H1 (cell line): ENCODE data around the gene BRD3OS. TPM values are rescaled to one million over a fixed set of nuclear protein-coding genes. Genes with fewer than 3 reads are reported as not detected.

ENCODE experiments used
- BACH1 ChIP-seq: IDR thresholded peaks from 2 replicates; pipeline ENCODE4 v1.6.1; 2012; ENCODE audit warnings: low read length, improper control_type of control experiment
- EZH2 ChIP-seq: fragments of 200-600 bp; sonication (generic); IDR thresholded peaks from 2 replicates; pipeline ENCODE4 v1.7.1; 2012; ENCODE audit warnings: low read depth, mild to moderate bottlenecking, moderate library complexity, low read length, inconsistent platforms; ENCODE audit not compliant: severe bottlenecking
- SIRT6 ChIP-seq: IDR thresholded peaks from one replicate; pipeline ENCODE4 v1.7.1; 2012; ENCODE audit warnings: low read length, inconsistent platforms
- SP1 ChIP-seq: IDR thresholded peaks from 2 replicates; pipeline ENCODE4 v1.6.1; 2011; ENCODE audit warnings: low read depth, low read length
- ZNF274 ChIP-seq: IDR thresholded peaks from 2 replicates; pipeline ENCODE4 v1.7.0; 2012; ENCODE audit warnings: low read length, borderline replicate concordance; ENCODE audit errors: extremely low read depth
- polyA plus RNA-seq, 7 experiments: library from polyadenylated mRNA; depleted of rRNA in 3 of 7; stranded (reverse) in 5 of 7; unstranded in 2 of 7; fragments of >200 nt in 5 of 7; fragments of 200-250 nt in 2 of 7; gene quantifications; 1 replicate in 5 of 7; 2 replicates in 1 of 7; 4 replicates in 1 of 7; pipeline versions ENCODE4 v1.2.1 to v1.2.3, GENCODE V29; 2011 to 2013; ENCODE audit warnings: missing spikeins in 2 of 7, mixed read lengths in 2 of 7
- total RNA-seq: library from RNA; stranded (reverse); fragmentation: NEBNext Ultra II Directional; extraction: Animal tissue kit (Norgen Biotek cat#: 25700); gene quantifications from 2 replicates; pipeline ENCODE4 v1.2.1, GENCODE V29; 2021
- TF ChIP-seq, protein P1 (sequence below): fragments of 300-600 bp; sonication (generic); IDR thresholded peaks from 2 replicates; pipeline ENCODE4 v1.7.1; 2012; ENCODE audit warnings: low read length, moderate library complexity, mild to moderate bottlenecking, inconsistent platforms; ENCODE audit not compliant: insufficient replicate concordance

BRD3OS gene
- total and polyA plus RNA-seq, 2 of the 8 experiments (the other 6 are each of a cell fraction or from before 2014, with no cell fraction given): 12.7 to 20.2 TPM

DNA sequence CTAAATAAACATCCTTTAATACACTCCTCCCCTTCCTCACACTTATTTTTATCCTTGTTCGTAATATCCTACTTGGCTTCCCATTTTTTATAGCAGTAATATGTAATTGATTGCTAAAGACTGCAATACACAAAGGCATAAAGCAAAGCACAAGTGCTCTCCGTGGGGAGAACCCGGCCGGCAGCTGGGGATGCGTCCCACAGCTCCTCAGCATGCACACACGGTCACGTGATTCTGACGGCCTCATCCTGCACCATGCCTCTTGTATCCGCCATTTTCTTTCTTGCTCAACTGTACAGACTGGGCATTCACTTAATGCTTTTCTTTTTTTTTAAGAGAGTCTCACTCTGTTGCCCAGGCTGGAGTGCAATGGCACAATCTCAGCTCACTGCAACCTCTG lies 2.8 kb downstream of the BRD3OS start (continued):
- TF ChIP-seq, protein P1, sequence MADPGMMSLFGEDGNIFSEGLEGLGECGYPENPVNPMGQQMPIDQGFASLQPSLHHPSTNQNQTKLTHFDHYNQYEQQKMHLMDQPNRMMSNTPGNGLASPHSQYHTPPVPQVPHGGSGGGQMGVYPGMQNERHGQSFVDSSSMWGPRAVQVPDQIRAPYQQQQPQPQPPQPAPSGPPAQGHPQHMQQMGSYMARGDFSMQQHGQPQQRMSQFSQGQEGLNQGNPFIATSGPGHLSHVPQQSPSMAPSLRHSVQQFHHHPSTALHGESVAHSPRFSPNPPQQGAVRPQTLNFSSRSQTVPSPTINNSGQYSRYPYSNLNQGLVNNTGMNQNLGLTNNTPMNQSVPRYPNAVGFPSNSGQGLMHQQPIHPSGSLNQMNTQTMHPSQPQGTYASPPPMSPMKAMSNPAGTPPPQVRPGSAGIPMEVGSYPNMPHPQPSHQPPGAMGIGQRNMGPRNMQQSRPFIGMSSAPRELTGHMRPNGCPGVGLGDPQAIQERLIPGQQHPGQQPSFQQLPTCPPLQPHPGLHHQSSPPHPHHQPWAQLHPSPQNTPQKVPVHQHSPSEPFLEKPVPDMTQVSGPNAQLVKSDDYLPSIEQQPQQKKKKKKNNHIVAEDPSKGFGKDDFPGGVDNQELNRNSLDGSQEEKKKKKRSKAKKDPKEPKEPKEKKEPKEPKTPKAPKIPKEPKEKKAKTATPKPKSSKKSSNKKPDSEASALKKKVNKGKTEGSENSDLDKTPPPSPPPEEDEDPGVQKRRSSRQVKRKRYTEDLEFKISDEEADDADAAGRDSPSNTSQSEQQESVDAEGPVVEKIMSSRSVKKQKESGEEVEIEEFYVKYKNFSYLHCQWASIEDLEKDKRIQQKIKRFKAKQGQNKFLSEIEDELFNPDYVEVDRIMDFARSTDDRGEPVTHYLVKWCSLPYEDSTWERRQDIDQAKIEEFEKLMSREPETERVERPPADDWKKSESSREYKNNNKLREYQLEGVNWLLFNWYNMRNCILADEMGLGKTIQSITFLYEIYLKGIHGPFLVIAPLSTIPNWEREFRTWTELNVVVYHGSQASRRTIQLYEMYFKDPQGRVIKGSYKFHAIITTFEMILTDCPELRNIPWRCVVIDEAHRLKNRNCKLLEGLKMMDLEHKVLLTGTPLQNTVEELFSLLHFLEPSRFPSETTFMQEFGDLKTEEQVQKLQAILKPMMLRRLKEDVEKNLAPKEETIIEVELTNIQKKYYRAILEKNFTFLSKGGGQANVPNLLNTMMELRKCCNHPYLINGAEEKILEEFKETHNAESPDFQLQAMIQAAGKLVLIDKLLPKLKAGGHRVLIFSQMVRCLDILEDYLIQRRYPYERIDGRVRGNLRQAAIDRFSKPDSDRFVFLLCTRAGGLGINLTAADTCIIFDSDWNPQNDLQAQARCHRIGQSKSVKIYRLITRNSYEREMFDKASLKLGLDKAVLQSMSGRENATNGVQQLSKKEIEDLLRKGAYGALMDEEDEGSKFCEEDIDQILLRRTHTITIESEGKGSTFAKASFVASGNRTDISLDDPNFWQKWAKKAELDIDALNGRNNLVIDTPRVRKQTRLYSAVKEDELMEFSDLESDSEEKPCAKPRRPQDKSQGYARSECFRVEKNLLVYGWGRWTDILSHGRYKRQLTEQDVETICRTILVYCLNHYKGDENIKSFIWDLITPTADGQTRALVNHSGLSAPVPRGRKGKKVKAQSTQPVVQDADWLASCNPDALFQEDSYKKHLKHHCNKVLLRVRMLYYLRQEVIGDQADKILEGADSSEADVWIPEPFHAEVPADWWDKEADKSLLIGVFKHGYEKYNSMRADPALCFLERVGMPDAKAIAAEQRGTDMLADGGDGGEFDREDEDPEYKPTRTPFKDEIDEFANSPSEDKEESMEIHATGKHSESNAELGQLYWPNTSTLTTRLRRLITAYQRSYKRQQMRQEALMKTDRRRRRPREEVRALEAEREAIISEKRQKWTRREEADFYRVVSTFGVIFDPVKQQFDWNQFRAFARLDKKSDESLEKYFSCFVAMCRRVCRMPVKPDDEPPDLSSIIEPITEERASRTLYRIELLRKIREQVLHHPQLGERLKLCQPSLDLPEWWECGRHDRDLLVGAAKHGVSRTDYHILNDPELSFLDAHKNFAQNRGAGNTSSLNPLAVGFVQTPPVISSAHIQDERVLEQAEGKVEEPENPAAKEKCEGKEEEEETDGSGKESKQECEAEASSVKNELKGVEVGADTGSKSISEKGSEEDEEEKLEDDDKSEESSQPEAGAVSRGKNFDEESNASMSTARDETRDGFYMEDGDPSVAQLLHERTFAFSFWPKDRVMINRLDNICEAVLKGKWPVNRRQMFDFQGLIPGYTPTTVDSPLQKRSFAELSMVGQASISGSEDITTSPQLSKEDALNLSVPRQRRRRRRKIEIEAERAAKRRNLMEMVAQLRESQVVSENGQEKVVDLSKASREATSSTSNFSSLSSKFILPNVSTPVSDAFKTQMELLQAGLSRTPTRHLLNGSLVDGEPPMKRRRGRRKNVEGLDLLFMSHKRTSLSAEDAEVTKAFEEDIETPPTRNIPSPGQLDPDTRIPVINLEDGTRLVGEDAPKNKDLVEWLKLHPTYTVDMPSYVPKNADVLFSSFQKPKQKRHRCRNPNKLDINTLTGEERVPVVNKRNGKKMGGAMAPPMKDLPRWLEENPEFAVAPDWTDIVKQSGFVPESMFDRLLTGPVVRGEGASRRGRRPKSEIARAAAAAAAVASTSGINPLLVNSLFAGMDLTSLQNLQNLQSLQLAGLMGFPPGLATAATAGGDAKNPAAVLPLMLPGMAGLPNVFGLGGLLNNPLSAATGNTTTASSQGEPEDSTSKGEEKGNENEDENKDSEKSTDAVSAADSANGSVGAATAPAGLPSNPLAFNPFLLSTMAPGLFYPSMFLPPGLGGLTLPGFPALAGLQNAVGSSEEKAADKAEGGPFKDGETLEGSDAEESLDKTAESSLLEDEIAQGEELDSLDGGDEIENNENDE: no peak
- no peak for TF ChIP-seq EZH2
- no peak for TF ChIP-seq BACH1
- no peak for TF ChIP-seq ZNF274
- no peak for TF ChIP-seq SIRT6
- no peak for TF ChIP-seq SP1
- TF ChIP-seq, all 59 proteins: peak for 0
